ENCODE results near the gene PERM1. TPM values are rescaled to one million over a fixed set of nuclear protein-coding genes. Genes with fewer than 3 reads are reported as not detected.

The PERM1 gene
- total and polyA plus RNA-seq, 2 of the 8 experiments (the other 6 are each of a cell fraction or from before 2014, with no cell fraction given) = not detected

DNA sequence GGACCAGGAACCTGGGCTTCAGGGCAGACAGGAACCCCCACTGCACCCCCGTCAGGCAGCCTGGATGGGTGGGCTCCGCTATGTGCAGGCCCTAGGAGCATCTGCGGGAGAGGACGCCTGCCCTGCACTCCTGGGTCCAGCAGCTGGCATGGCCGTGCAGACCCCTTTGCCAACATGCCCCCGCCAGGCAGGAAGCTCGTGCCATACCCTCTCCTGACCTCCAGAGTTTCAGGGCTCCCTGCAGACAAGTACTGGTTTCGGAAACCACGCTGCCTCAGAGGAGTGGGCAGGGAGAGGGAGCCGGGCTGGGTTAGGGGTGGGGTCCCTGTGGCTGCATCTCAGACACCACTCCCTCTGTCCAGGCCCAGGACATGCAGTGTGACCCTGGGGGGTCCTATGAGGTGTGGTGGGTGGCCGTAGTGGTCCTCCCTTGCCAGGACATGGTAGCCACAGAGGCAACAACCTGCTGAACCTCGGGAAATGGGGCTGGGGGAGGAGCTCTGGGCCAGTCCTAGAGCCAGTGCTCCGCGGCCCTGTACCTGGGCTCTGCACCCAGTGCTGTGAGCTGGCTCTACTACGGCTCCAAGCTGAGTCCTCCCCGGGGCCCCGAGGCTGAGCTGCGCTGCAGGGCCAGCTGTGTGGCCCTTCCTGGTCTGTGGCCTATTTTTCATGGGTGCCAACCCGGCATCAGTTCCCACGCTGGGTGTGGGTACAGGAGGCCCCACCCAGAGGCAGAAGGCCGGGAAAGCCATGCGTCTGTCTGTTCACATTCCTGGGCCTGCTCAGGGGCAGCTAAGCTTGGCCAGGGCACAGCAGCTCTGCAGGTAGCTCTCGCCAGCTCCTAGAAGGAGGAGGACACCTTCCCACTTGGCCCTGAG lies 14.2 kb downstream of the PERM1 start:
- Histone ChIP-seq H4K91ac (replicated peaks; ENCODE audit: insufficient read length, low read length) (no peak overlapping the region), H3K18ac (ENCODE audit: extremely low read depth, low read length) (no peak overlapping the region), H3K56ac (replicated peaks; ENCODE audit: insufficient read length, low read depth, low read length) (no peak overlapping the region), H2AK5ac (ENCODE audit: low read depth, low read length) (no peak overlapping the region), H2AFZ (ENCODE audit: low read length) (no peak overlapping the region), H3K23me2 (ENCODE audit: low read depth, low read length) (peaks cover 10% of the 10 kb centered on the region; the same call in 1 of the 2 replicates), H3K4me1 (replicated peaks in 1 of 4; ENCODE audit: control insufficient read depth in 3 of 4, insufficient read depth in 4 of 4, low read length in 3 of 4) (peaks cover 0 to 13% (median 6%) of the 10 kb centered on the region in 4 experiments; a peak in 5 of 7 replicates), H3K9me3 (ENCODE audit: insufficient read depth in 2 of 2, low read depth in 1 of 2, low read length in 1 of 2) (no peaks in the 10 kb centered on the region), H3K14ac (ENCODE audit: insufficient read length) (no peak overlapping the region), H3K23ac (ENCODE audit: insufficient read length) (no peak overlapping the region), H4K5ac (ENCODE audit: insufficient read length, low read depth, low read length) (no peak overlapping the region), H3K36me3 (ENCODE audit: control insufficient read depth in 2 of 4, insufficient read depth in 4 of 4, low read length in 3 of 4) (peaks cover 0 to 13% (median 7%) of the 10 kb centered on the region in 4 experiments; a peak in 6 of 8 replicates), H4K8ac (ENCODE audit: extremely low read depth, insufficient read depth, low read length) (no peak overlapping the region), H2BK5ac (ENCODE audit: low read depth, low read length) (0 out of 2 replicates have a peak overlapping the region, but pooled peaks have one; percentile 24), H3K4ac (replicated peaks; ENCODE audit: insufficient read length, low read depth, low read length) (no peak overlapping the region), H3K4me3 (ENCODE audit: extremely low read depth in 1 of 4, insufficient read depth in 2 of 4, low read depth in 3 of 4, low read length in 4 of 4) (peak overlapping the region in 1 of 4 experiments; percentile 70; a peak in 1 of 8 replicates), H3K4me2 (ENCODE audit: insufficient read depth in 1 of 2, low read depth in 2 of 2, low read length in 2 of 2) (peak overlapping the region in 1 of 2 experiments; percentile 83; a peak in 2 of 4 replicates), H2BK12ac (ENCODE audit: low read depth, low read length) (peak overlapping the region; percentile 84; the same call in 1 of the 2 replicates), H2BK15ac (ENCODE audit: low read length) (0 out of 2 replicates have a peak overlapping the region, but pooled peaks have one; percentile 92), H3K27me3 (replicated peaks in 1 of 4; ENCODE audit: control insufficient read depth in 3 of 4, extremely low read depth in 1 of 4, insufficient read depth in 3 of 4, low read length in 3 of 4) (peaks cover 11 to 63% (median 54%) of the 10 kb centered on the region in 4 experiments), H4K20me1 (replicated peaks in 1 of 2; ENCODE audit: control insufficient read depth in 1 of 2, insufficient read depth in 2 of 2, low read length in 2 of 2) (peaks cover 0 to 29% of the 10 kb centered on the region in 2 experiments), H3K9ac (replicated peaks in 1 of 4; ENCODE audit: extremely low read depth in 1 of 4, low read depth in 3 of 4, low read length in 3 of 4) (no peak overlapping the region), H2BK20ac (ENCODE audit: low read length) (no peak overlapping the region), H3K79me1 (ENCODE audit: low read depth, low read length) (no peaks in the 10 kb centered on the region; the same call in 1 of the 2 replicates), H2BK120ac (replicated peaks; ENCODE audit: low read depth, low read length) (no peak overlapping the region), H3K79me2 (ENCODE audit: control insufficient read depth in 1 of 2, insufficient read depth in 2 of 2, low read length in 2 of 2) (peaks cover 0 to 3% of the 10 kb centered on the region in 2 experiments; a peak in 1 of 4 replicates), H3K27ac (ENCODE audit: low read depth, low read length) (no peak overlapping the region)
- 86% methylated on average over 23 of the region's 23 CpGs; no CpG with 5 or more reads in 1 of the 2 experiments for WGBS, 2 experiments (ENCODE audit: extremely low coverage in 1 of 2, insufficient coverage in 1 of 2, insufficient read length in 1 of 2, insufficient replicate concordance in 2 of 2, low coverage in 1 of 2, low lambda C conversion rate in 2 of 2, missing lambda C conversion rate in 1 of 2)
- DNase-seq (ENCODE audit: low read depth in 1 of 2, low spot score in 2 of 2) (no peak), FAIRE-seq (no peak)
- ChIA-PET CTCF (ENCODE audit: partially characterized antibody) (interaction anchor here (0.7 to 1.1 kb wide), 3 partner anchors 30 to 51 kb away, joined by 3 read pairs; no protein-coding TSS in a partner anchor), POLR2A (ENCODE audit: partially characterized antibody) (interaction anchor here (0.7 to 2.2 kb wide), 10 partner anchors 9 to 97 kb away, joined by 3 to 11 read pairs (median 3); partner anchors contain the start of gene NOC2L)
- TF ChIP-seq CBX8 (IDR thresholded peaks at IDR 0.05; ENCODE audit: borderline replicate concordance, low read depth, low read length) (no peak), CREB1 (IDR thresholded peaks at IDR 0.05) (no peak), CHD1 (IDR thresholded peaks at IDR 0.05; ENCODE audit: low read depth, low read length) (no peak), EGR1 (IDR thresholded peaks at IDR 0.05; ENCODE audit: borderline replicate concordance, low read depth, low read length) (no peak), RXRA (IDR thresholded peaks at IDR 0.05; ENCODE audit: insufficient read depth, low read depth, low read length) (no peak), BCL11A (IDR thresholded peaks at IDR 0.05; ENCODE audit: low read depth in 2 of 2, low read length in 2 of 2) (no peak), RBBP5 (IDR thresholded peaks at IDR 0.05; ENCODE audit: borderline replicate concordance, low read depth, low read length) (no peak), EP300 (IDR thresholded peaks at IDR 0.05; ENCODE audit: borderline replicate concordance in 1 of 2, low read depth in 2 of 2, low read length in 2 of 2) (no peak)
- TF ChIP-seq, protein P1, sequence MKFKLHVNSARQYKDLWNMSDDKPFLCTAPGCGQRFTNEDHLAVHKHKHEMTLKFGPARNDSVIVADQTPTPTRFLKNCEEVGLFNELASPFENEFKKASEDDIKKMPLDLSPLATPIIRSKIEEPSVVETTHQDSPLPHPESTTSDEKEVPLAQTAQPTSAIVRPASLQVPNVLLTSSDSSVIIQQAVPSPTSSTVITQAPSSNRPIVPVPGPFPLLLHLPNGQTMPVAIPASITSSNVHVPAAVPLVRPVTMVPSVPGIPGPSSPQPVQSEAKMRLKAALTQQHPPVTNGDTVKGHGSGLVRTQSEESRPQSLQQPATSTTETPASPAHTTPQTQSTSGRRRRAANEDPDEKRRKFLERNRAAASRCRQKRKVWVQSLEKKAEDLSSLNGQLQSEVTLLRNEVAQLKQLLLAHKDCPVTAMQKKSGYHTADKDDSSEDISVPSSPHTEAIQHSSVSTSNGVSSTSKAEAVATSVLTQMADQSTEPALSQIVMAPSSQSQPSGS (IDR thresholded peaks at IDR 0.05; ENCODE audit: low read length) = no peak
